Ovary (tissue), 3 donors: Measurements from ENCODE around the gene TMC2.

Experiments used
- CTCF ChIP-seq, 3 donors: fragments of 450-650 bp in 2 of 3; fragments of 200-600 bp in 1 of 3; IDR thresholded peaks; one replicate each; pipeline versions ENCODE4 v1.5.1 to v1.8.0; 2016 to 2022; ENCODE audit warnings: antibody characterized with exemption in 3 of 3, mild to moderate bottlenecking in 1 of 3
- POLR2A ChIP-seq: fragments of 450-650 bp; IDR thresholded peaks from one replicate; pipeline ENCODE4 v1.6.1; 2017; ENCODE audit warnings: antibody characterized with exemption, mild to moderate bottlenecking, moderate library complexity
- donor health status: DM: no; HTN: no; CAD: no.

- TF ChIP-seq POLR2A (no peak), CTCF (IDR thresholded peaks at IDR 0.05) (peak; percentile 34 to 52 (median 40))
These were observed 151.7 kb downstream of the TMC2 start for GRCh38 chr20:2688041-2688591.
